Measurements from ENCODE around the gene NOP53. TPM values are rescaled to one million over a fixed set of nuclear protein-coding genes. Genes with fewer than 3 reads are reported as not detected.

Gene NOP53
- total and polyA plus RNA-seq, 2 of the 8 experiments (the other 6 are each of a cell fraction or from before 2014, with no cell fraction given) = 107 to 245 TPM

- Histone ChIP-seq H3K4me2 (ENCODE audit: insufficient read depth in 1 of 2, low read depth in 2 of 2, low read length in 2 of 2) (no peak overlapping the region), H3K79me2 (ENCODE audit: control insufficient read depth in 1 of 2, insufficient read depth in 2 of 2, low read length in 2 of 2) (no peaks in the 10 kb centered on the region; a peak in 1 of 4 replicates), H2AFZ (ENCODE audit: low read length) (no peak overlapping the region), H4K5ac (ENCODE audit: insufficient read length, low read depth, low read length) (no peak overlapping the region), H3K9ac (replicated peaks in 1 of 4; ENCODE audit: extremely low read depth in 1 of 4, low read depth in 3 of 4, low read length in 3 of 4) (no peak overlapping the region), H3K9me3 (ENCODE audit: insufficient read depth in 2 of 2, low read depth in 1 of 2, low read length in 1 of 2) (no peaks in the 10 kb centered on the region), H4K8ac (ENCODE audit: extremely low read depth, insufficient read depth, low read length) (no peak overlapping the region), H4K91ac (replicated peaks; ENCODE audit: insufficient read length, low read length) (no peak overlapping the region), H3K27me3 (replicated peaks in 1 of 4; ENCODE audit: control insufficient read depth in 3 of 4, extremely low read depth in 1 of 4, insufficient read depth in 3 of 4, low read length in 3 of 4) (no peaks in the 10 kb centered on the region), H2BK20ac (ENCODE audit: low read length) (no peak overlapping the region), H2BK15ac (ENCODE audit: low read length) (no peak overlapping the region), H2BK12ac (ENCODE audit: low read depth, low read length) (no peak overlapping the region), H3K23me2 (ENCODE audit: low read depth, low read length) (no peaks in the 10 kb centered on the region), H2AK5ac (ENCODE audit: low read depth, low read length) (no peak overlapping the region), H3K18ac (ENCODE audit: extremely low read depth, low read length) (no peak overlapping the region), H4K20me1 (replicated peaks in 1 of 2; ENCODE audit: control insufficient read depth in 1 of 2, insufficient read depth in 2 of 2, low read length in 2 of 2) (peaks cover 12% of the 10 kb centered on the region in 2 experiments), H2BK120ac (replicated peaks; ENCODE audit: low read depth, low read length) (no peak overlapping the region), H3K27ac (ENCODE audit: low read depth, low read length) (no peak overlapping the region), H3K14ac (ENCODE audit: insufficient read length) (no peak overlapping the region), H3K56ac (replicated peaks; ENCODE audit: insufficient read length, low read depth, low read length) (no peak overlapping the region), H3K36me3 (ENCODE audit: control insufficient read depth in 2 of 4, insufficient read depth in 4 of 4, low read length in 3 of 4) (peaks cover 33 to 86% (median 75%) of the 10 kb centered on the region in 4 experiments), H3K23ac (ENCODE audit: insufficient read length) (no peak overlapping the region), H3K4ac (replicated peaks; ENCODE audit: insufficient read length, low read depth, low read length) (no peak overlapping the region), H3K4me3 (ENCODE audit: extremely low read depth in 1 of 4, insufficient read depth in 2 of 4, low read depth in 3 of 4, low read length in 4 of 4) (no peak overlapping the region), H3K79me1 (ENCODE audit: low read depth, low read length) (peaks cover 3% of the 10 kb centered on the region; the same call in 1 of the 2 replicates), H2BK5ac (ENCODE audit: low read depth, low read length) (no peak overlapping the region), H3K4me1 (replicated peaks in 1 of 4; ENCODE audit: control insufficient read depth in 3 of 4, insufficient read depth in 4 of 4, low read length in 3 of 4) (no peaks in the 10 kb centered on the region; a peak in 1 of 7 replicates)
- no peak for DNase-seq (ENCODE audit: low read depth in 1 of 2, low spot score in 2 of 2)
- no peak for FAIRE-seq
- ChIA-PET POLR2A (ENCODE audit: partially characterized antibody) (interaction anchor here (0.5 to 11.0 kb wide), 11 partner anchors 8 to 679 kb away, joined by 3 to 204 read pairs (median 4); partner anchors contain the start of gene NOP53), CTCF (ENCODE audit: partially characterized antibody) (interaction anchor here (0.5 to 3.1 kb wide), 7 partner anchors 9 to 399 kb away, joined by 3 to 20 read pairs (median 4); no protein-coding TSS in a partner anchor)
- WGBS, 2 experiments (ENCODE audit: extremely low coverage in 1 of 2, insufficient coverage in 1 of 2, insufficient read length in 1 of 2, insufficient replicate concordance in 2 of 2, low coverage in 1 of 2, low lambda C conversion rate in 2 of 2, missing lambda C conversion rate in 1 of 2) = 87% methylated on average over 15 of the region's 36 CpGs; no CpG with 5 or more reads in 1 of the 2 experiments
- TF ChIP-seq POLR2A (IDR thresholded peaks at IDR 0.05; ENCODE audit: control extremely low read depth in 1 of 2, low read depth in 2 of 2, low read length in 2 of 2) = 0 out of 3 replicates have a peak, but pooled peaks of 1 of the 2 experiments have one; percentile 1
- TF ChIP-seq SIX5 (IDR thresholded peaks at IDR 0.05; ENCODE audit: low read depth, low read length) = no peak
Measured at GRCh38 chr19:47755065-47755761, 9.9 kb downstream of the NOP53 start.
